GM19043 (cell line): ENCODE measurements around the gene MDC1.
A peak's percentile ranks its signal among the peaks of the same experiment; 100 is the strongest.
"Not testable (repeated sequence)": the region's sequence is repeated elsewhere in the genome, so short reads cannot be mapped to it uniquely, and the experiment has no call there.

Experiments used
- ATAC-seq: cut with Tn5 transposase; IDR thresholded peaks from one replicate; pipeline ENCODE4 v1.9.1; 2021; ENCODE audit warnings: low read depth; ENCODE audit not compliant: unreplicated experiment

MDC1 gene

DNA sequence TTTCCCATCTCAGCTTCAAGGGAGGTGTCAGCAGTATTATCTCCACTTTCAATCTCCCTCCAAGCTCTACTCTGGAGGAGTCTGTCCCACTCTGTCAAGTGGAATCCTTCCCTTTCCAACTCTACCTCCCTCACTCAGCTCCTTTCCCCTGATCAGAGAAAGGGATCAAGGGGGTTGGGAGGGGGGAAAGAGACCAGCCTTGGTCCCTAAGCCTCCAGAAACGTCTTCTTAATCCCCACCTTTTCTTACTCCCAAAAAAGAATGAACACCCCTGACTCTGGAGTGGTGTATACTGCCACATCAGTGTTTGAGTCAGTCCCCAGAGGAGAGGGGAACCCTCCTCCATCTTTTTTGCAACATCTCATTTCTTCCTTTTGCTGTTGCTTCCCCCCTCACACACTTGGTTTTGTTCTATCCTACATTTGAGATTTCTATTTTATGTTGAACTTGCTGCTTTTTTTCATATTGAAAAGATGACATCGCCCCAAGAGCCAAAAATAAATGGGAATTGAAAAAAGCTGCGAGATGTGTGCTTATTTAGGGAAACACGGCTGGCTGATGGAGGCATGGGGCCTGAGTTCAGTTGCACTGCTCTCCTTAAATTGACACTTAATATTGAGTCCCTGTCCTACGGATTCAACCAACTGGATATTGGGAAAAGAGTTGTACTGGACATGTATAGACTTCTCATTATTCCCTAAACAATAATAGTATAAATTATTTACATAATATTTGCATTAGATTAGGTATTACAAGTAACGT, 8.0 kb upstream of the MDC1 start:
- no peak for ATAC-seq

GRCh38 chr6:30723843-30724741, 7.0 kb upstream of the MDC1 start:
- not testable (repeated sequence) for ATAC-seq

- not testable (repeated sequence) for ATAC-seq
Observed at GRCh38 chr6:30723159-30723842, 6.2 kb upstream of the MDC1 start.

- ATAC-seq: no peak
Observed at GRCh38 chr6:30722280-30723112, 5.4 kb upstream of the MDC1 start.

GRCh38 chr6:30722025-30722279, 4.9 kb upstream of the MDC1 start:
- ATAC-seq: not testable (repeated sequence)

DNA sequence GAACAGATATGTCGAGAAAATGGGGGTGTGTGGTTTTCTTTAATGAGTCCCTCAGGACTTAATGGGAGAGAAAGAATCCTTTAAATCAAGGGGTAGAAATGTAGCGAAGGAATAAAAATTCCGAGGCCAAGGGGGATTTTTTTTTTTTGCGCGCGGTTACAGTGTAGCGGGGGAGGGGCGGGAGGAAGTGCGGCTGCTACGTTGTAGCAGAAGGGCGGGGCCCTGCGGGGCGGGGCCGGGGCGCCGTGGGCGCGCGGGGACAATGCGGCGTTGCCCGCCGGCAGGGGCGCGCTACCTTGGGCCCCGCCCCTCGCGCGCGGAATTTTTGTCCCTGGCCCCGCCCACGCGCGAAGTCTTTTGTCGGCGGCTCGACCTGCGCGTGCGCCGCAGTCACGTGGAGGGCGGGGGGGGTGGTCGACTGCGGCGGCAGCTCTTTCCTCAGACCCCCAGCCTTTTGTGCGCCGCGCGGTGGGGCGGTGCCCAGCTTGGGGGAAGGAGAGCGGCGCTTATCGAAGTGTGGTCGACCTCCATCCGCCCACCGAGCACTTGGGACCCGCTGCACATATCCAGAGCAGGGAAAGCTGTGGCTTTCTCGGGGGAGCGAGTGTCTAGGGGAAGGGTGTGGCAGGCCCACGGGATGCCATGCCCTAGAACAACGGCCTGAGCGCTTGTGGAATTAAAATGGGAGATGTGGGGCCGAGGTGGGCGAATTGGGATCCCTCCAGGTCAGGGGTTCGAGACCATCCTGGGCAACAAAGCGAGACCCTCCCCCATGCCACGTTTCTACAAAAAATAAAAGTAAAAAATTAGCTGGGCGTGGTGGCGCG, 4.3 kb upstream of the MDC1 start:
- no peak for ATAC-seq

DNA sequence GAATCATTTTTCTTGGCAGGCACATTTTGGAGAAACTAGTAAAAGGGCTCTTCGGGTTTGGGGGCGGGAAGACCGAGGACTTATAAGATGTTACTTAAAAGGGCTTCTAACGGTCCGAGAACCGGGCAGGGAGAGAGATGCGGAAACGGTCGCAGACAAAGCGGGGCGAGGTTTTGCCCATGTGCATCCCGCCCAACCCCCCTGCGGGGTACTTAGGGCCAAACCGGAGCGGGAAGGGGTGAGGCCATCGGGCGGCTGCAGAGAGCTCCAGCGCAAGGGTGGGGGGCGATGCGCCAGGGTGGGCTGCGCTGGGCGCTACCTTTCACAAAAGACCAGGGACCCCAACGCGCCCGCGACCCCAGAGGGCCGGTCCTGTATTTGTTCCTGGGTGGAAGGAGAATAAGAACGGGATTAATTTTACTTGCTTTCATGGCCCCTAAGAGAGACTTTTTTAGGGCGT, 3.7 kb upstream of the MDC1 start:
- no peak for ATAC-seq

GRCh38 chr6:30719791-30720737, 3.0 kb upstream of the MDC1 start, which contains the start of gene TUBB:
TUBB (plus strand) TSS chr6:30720352; CDS start chr6:30720507, 155 bp downstream.
- peak; percentile 40 for ATAC-seq

- ATAC-seq: no peak
Observed at GRCh38 chr6:30719356-30719755, 2.3 kb upstream of the MDC1 start.

DNA sequence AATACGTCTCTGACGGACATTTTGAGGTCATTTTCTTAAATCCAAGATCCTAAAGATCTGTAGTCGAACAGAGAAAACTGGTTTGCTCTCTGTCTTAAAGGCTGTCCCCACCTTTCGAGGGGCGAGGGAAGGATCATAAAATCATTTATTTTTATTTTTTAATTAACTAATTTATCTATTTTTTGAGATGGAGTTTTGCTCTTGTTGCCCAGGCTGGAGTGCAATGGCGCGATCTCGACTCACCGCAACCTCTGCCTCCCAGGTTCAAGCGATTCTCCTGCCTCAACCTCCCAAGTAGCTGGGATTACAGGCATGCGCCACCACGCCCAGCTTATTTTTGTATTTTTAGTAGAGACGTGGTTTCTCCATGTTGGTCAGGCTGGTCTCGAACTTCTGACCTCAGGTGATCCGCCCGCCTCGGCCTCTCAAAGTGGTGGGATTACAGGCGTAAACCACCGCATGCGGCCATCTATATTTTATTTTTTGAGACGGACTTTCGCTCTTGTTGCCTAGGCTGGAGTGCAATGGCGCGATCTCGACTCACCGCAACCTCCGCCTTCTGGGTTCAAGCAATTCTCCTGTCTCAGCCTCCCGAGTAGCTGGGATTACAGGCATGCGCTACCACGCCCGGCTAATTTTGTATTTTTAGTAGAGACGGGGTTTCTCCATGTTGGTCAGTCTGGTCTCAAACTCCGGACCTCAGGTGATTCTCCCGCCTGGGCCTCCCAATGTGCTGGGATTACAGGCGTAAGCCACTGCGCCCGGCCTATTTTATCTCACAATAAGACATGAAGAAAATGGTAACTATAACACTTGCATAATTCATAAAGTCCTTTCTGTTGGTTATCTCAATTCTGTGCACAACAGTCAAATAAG, 1.0 kb upstream of the MDC1 start:
- ATAC-seq: not testable (repeated sequence)

DNA sequence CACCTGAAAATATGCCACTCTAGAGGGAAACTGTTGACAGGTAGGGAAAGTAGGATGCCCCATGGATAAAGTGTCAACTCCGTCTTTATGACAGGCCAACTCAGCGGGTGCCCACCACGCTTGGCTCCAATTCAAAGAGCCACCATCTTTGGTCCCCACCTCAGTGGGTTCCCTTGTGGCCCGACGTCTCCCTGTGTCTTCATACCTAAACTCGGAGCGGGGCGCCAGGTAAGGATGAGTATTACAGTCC, 277 bp downstream of the MDC1 start:
- ATAC-seq: no peak

DNA sequence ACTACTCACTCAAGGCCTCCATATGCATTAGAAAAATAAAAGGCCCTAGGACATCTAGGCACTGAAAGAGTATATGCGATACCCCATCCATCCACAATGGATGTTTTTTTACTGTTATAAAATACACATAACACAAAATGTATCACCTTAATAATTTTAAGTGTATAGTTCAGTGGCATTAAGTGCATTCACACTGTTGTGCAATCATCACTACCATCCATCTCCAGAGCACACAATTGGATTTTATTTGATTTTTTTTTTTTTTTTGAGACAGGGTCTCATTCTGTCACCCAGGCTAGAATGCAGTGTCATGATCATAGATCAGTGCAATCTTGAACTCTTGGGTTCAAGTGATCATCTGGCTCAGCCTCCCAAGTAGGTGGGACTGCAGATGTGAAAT, 2.8 kb downstream of the MDC1 start:
- ATAC-seq: no peak

GRCh38 chr6:30712441-30712945, 4.6 kb downstream of the MDC1 start:
- no peak for ATAC-seq

DNA sequence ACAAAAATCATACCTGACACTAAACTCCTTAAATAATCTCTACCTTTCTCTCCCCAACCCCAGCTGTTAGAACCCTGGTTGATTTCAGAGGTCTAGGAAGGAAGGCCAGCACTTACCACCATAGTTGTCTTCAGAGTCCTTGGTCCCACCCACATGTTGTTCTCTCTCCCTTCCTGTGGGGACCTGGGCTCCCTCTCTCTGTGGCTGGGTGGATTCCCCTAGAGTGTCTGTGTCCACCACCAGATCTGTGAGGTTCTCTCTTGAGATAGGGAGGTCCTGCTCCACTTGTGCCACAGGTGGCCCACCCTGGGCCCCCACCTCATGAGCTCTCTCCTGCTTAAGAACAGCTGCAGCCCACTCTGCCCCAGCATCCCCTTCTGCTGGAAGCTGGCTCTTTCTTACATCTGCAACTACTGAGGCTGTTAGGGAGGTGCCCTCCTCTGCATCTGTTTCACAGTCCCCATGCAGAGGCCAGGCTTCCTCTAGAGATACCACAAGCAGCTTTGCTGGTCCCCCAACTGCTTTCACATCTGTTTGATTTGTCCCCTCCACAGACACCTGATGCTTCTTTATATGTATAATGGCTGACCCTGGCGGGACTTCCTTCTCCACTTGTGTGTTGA, 5.2 kb downstream of the MDC1 start:
- no peak for ATAC-seq

- no peak for ATAC-seq
Observed at GRCh38 chr6:30709101-30709868, 7.8 kb downstream of the MDC1 start.

GRCh38 chr6:30707281-30707850, 9.7 kb downstream of the MDC1 start:
- no peak for ATAC-seq
